Stimulated activated CD8-positive, alpha-beta memory T cell treated with anti-CD3 and anti-CD28 coated beads, Interleukin-15, amount 100 ng/mL, for 4 hours (primary cell): ENCODE data around the gene SETX.
"Not testable (repeated sequence)": the region's sequence is repeated elsewhere in the genome, so short reads cannot be mapped to it uniquely, and the experiment has no call there.

ENCODE experiments used
- DNase-seq, 2 donors: peaks; one replicate each; pipeline ENCODE4 v3.0.0-alpha.2; 2020; ENCODE audit warnings: low read depth in 2 of 2

SETX gene

GRCh38 chr9:132354637-132355355 is at the start of gene SETX:
SETX (minus strand) TSS chr9:132354986; CDS start chr9:132349428, 5,558 bp downstream.
- DNase-seq, result peak; percentile 92 to 98

GRCh38 chr9:132404228-132404881 is 49.6 kb upstream of the SETX start:
- no peak for DNase-seq

GRCh38 chr9:132401824-132402223 is 47.0 kb upstream of the SETX start:
- no peak for DNase-seq

- DNase-seq, result no peak
Observed at GRCh38 chr9:132395560-132395959, 40.8 kb upstream of the SETX start.

GRCh38 chr9:132391449-132391848 is 36.7 kb upstream of the SETX start:
- DNase-seq, result no peak

GRCh38 chr9:132390966-132391365 is 36.2 kb upstream of the SETX start:
- no peak for DNase-seq

- no peak for DNase-seq
Observed at GRCh38 chr9:132387133-132387532, 32.3 kb upstream of the SETX start.

GRCh38 chr9:132384376-132384775 is 29.6 kb upstream of the SETX start:
- no peak for DNase-seq

GRCh38 chr9:132383462-132383883 is 28.7 kb upstream of the SETX start:
- no peak for DNase-seq

- DNase-seq, result no peak
Observed at GRCh38 chr9:132381966-132382541, 27.3 kb upstream of the SETX start.

- not testable (repeated sequence) for DNase-seq
Observed at GRCh38 chr9:132378416-132378815, 23.6 kb upstream of the SETX start.

- DNase-seq, result not testable (repeated sequence)
Observed at GRCh38 chr9:132377769-132378168, 23.0 kb upstream of the SETX start.

GRCh38 chr9:132372177-132373095 is 17.6 kb upstream of the SETX start:
- no peak for DNase-seq

GRCh38 chr9:132370592-132370991 is 15.8 kb upstream of the SETX start:
- DNase-seq, result no peak

GRCh38 chr9:132369421-132369820 is 14.6 kb upstream of the SETX start:
- DNase-seq, result no peak

- DNase-seq, result no peak
Observed at GRCh38 chr9:132367613-132368313, 13.0 kb upstream of the SETX start.

GRCh38 chr9:132366481-132366880 is 11.7 kb upstream of the SETX start:
- no peak for DNase-seq

- no peak for DNase-seq
Observed at GRCh38 chr9:132365986-132366385, 11.2 kb upstream of the SETX start.

- no peak for DNase-seq
Observed at GRCh38 chr9:132364068-132364467, 9.3 kb upstream of the SETX start.

GRCh38 chr9:132357764-132358163 is 3.0 kb upstream of the SETX start:
- DNase-seq, result no peak

GRCh38 chr9:132356324-132356924 is 1.6 kb upstream of the SETX start:
- no peak for DNase-seq
